Astrocyte of the cerebellum (primary cell): ENCODE data around the gene GNA14.

Experiments
- DNase-seq: peaks from one replicate; pipeline ENCODE4 v3.0.0-alpha.2; 2011; ENCODE audit warnings: low read depth
- H3K4me3 ChIP-seq: 2 replicates; pipeline ENCODE4 v1.5.1; 2011; ENCODE audit warnings: mild to moderate bottlenecking, low read depth, low read length, moderate library complexity
- in situ Hi-C: cut with HindIII; loops from 2 replicates; pipeline ENCODE4 v1.10.0; 2017; ENCODE audit warnings: low sequenced_read_pairs
- TF ChIP-seq, protein P1 (sequence below): IDR thresholded peaks from 2 replicates; pipeline ENCODE4 v1.5.1; 2012; ENCODE audit warnings: low read length, low read depth, moderate library complexity, mild to moderate bottlenecking; ENCODE audit errors: missing control alignments

GNA14 gene

GRCh38 chr9:77471572-77471971, 176.6 kb downstream of the GNA14 start:
- H3K4me3 ChIP-seq: no peak overlapping the region
- no peak for DNase-seq
- in situ Hi-C loops: no loop called here
- TF ChIP-seq, protein P1, sequence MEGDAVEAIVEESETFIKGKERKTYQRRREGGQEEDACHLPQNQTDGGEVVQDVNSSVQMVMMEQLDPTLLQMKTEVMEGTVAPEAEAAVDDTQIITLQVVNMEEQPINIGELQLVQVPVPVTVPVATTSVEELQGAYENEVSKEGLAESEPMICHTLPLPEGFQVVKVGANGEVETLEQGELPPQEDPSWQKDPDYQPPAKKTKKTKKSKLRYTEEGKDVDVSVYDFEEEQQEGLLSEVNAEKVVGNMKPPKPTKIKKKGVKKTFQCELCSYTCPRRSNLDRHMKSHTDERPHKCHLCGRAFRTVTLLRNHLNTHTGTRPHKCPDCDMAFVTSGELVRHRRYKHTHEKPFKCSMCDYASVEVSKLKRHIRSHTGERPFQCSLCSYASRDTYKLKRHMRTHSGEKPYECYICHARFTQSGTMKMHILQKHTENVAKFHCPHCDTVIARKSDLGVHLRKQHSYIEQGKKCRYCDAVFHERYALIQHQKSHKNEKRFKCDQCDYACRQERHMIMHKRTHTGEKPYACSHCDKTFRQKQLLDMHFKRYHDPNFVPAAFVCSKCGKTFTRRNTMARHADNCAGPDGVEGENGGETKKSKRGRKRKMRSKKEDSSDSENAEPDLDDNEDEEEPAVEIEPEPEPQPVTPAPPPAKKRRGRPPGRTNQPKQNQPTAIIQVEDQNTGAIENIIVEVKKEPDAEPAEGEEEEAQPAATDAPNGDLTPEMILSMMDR: no peak

- H3K4me3 ChIP-seq: no peak overlapping the region
- in situ Hi-C loops: no loop called here
- peak; percentile 60 for DNase-seq
- TF ChIP-seq, protein P1: no peak
Measured at GRCh38 chr9:77469515-77470231, 178.4 kb downstream of the GNA14 start.

DNA sequence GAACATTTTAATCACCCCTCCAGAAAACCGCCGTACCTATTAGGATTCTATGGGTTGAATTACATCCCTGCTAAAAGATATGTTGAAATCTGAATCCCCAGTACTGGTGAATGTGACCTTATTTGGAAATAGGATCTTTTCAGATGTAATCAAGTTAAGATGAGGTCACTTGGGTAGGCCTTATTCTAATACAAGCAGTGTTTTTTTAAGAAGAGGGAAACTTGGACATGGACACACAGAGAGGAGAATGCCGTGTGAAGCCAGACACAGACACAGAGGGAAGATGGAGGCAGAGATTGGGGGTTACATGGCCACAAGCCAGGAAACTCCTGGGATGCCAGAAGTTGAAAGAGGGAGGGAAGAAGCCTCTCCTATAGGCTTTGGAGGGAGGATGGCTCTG, 183.5 kb downstream of the GNA14 start:
- H3K4me3 ChIP-seq: no peak overlapping the region
- in situ Hi-C loops: no loop called here
- DNase-seq: no peak
- TF ChIP-seq, protein P1: no peak

DNA sequence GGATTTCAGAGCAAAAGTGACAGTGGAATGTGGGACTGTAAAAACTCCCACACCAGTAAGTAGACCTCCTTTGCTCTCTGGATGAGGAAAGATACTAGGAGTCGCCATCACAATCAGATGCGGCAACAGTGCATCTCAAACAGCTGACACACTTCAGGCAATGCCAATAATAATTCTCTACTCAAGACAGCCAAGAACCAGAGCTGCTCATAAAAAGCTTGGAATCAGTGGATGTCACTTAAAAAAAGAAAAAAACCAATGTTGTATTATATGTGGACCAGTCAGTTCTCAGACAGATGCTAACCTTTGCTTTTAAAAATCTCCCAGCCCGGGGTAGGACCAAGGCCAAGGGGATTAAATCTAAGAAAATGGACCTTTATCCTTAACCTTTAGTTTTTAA, 185.0 kb downstream of the GNA14 start:
- TF ChIP-seq, protein P1: no peak
- no peak overlapping the region for H3K4me3 ChIP-seq
- in situ Hi-C loops: no loop called here
- DNase-seq: no peak

DNA sequence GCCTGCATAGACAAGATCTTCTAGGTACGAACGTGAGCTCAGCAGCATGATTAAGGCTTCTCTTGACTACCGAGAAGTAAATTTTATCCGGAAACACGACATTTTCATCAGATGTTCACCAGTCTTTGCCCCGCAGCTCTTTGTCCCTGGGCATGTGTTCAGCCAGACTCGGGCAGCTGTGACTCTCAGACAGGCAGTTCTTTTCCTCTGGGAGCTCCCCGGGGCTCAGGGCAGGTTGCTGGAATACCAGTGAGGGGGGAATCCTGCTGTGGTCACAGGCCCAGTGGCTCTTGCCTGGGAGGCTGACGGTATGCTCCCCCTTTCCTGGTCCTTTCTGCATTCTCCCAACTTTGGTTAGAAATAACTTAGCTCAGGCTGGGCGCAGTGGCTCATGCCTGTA, 186.1 kb downstream of the GNA14 start:
- no peak overlapping the region for H3K4me3 ChIP-seq
- in situ Hi-C loops: no loop called here
- TF ChIP-seq, protein P1: no peak
- no peak for DNase-seq

DNA sequence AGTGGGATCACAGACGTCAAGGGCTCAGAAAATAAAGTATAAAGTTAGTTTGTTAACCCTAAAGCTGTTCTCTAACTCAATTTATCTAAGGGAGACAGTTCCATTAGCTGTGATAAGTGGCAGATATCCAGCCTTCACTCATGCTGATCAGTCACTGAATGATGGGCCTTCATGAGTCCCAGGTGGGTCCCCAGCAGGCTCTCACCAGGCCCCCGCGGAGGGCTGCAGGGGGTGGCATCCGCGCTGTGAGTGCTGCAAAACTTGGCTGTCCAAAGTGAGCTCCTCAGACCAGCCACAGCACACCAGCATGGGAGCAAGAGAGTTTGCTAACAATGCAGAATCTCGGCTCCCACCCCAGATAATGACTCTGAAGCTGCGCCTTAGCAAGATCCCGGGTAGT, 187.2 kb downstream of the GNA14 start:
- TF ChIP-seq, protein P1: no peak
- no peak for DNase-seq
- no peak overlapping the region for H3K4me3 ChIP-seq
- in situ Hi-C loops: no loop called here
